HL-60/S4 treated with retinoic acid at 250 ng/mL for 4 days and 3 days (cell line): ENCODE measurements around the gene SIX6.
"Not testable (repeated sequence)": the region's sequence is repeated elsewhere in the genome, so short reads cannot be mapped to it uniquely, and the experiment has no call there.

ENCODE experiments used
- in situ Hi-C: fragments of 300-500 bp; cut with MboI; formaldehyde crosslinking; loops from 2 replicates; pipeline ENCODE4 v1.7.0; 2022; ENCODE audit warnings: low sequenced_read_pairs

SIX6 gene

GRCh38 chr14:60508707-60509437 lies at the start of gene SIX6:
Gene SIX6 (plus strand): TSS chr14:60509146. CDS start chr14:60509399, 253 bp downstream.
- in situ Hi-C loops: no loop called here

GRCh38 chr14:60480248-60480647 lies 28.7 kb upstream of the SIX6 start:
- in situ Hi-C loops: not testable (repeated sequence)

- in situ Hi-C loops: no loop called here
These were observed 26.2 kb upstream of the SIX6 start for GRCh38 chr14:60482743-60483142.

- in situ Hi-C loops: no loop called here
These were observed 23.8 kb upstream of the SIX6 start for GRCh38 chr14:60485057-60485597.

- in situ Hi-C loops: no loop called here
These were observed 23.2 kb upstream of the SIX6 start, which contains the start of gene C14orf39 for GRCh38 chr14:60485598-60486251. Gene C14orf39 (minus strand): TSS chr14:60486063. CDS start chr14:60485078, 985 bp downstream.

GRCh38 chr14:60487211-60487610 lies 21.7 kb upstream of the SIX6 start:
- in situ Hi-C loops: no loop called here

GRCh38 chr14:60488175-60488574 lies 20.8 kb upstream of the SIX6 start:
- in situ Hi-C loops: no loop called here

GRCh38 chr14:60490270-60490669 lies 18.7 kb upstream of the SIX6 start:
- in situ Hi-C loops: no loop called here

GRCh38 chr14:60495946-60496345 lies 13.0 kb upstream of the SIX6 start:
- in situ Hi-C loops: no loop called here

GRCh38 chr14:60502541-60502940 lies 6.4 kb upstream of the SIX6 start:
- in situ Hi-C loops: no loop called here

GRCh38 chr14:60505448-60505847 lies 3.5 kb upstream of the SIX6 start:
- in situ Hi-C loops: no loop called here

- in situ Hi-C loops: no loop called here
These were observed 2.9 kb upstream of the SIX6 start for GRCh38 chr14:60506010-60506409.

GRCh38 chr14:60506462-60506984 lies 2.4 kb upstream of the SIX6 start:
- in situ Hi-C loops: no loop called here

GRCh38 chr14:60506985-60507829 lies 1.7 kb upstream of the SIX6 start:
- in situ Hi-C loops: no loop called here

GRCh38 chr14:60508363-60508706 lies 611 bp upstream of the SIX6 start:
- in situ Hi-C loops: no loop called here

- in situ Hi-C loops: no loop called here
These were observed 700 bp downstream of the SIX6 start for GRCh38 chr14:60509438-60510253.

GRCh38 chr14:60510254-60510950 lies 1.5 kb downstream of the SIX6 start:
- in situ Hi-C loops: no loop called here

- in situ Hi-C loops: no loop called here
These were observed 2.1 kb downstream of the SIX6 start for GRCh38 chr14:60510951-60511599.

GRCh38 chr14:60512126-60512525 lies 3.2 kb downstream of the SIX6 start:
- in situ Hi-C loops: no loop called here
